GM18498 (cell line): ENCODE measurements around the gene KRT32.
"Not testable (repeated sequence)": the region's sequence is repeated elsewhere in the genome, so short reads cannot be mapped to it uniquely, and the experiment has no call there.

Experiments used
- ATAC-seq: cut with Tn5 transposase; IDR thresholded peaks from one replicate; pipeline ENCODE4 v1.9.1; 2021; ENCODE audit warnings: mild to moderate bottlenecking, moderate library complexity; ENCODE audit not compliant: unreplicated experiment

Gene KRT32

DNA sequence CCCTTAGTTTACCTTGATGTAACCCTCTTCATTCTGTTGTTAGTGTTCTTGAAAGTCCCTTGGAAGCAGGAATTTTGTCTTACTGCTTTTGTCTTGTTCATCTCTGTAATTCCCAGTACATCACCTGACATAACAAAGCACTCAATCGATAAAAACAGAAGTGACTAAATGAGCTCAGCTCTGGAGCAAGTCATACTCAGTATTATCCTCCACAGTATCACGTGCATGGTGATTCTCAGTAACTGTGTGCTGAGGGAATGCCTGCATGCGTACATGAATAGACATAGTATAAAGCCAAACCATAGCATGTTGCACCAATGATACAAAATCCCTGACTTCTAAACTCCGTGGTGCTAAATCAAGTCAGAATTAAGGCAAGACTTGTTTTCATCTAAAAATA is 33.6 kb downstream of the KRT32 start:
- no peak for ATAC-seq

GRCh38 chr17:41430376-41430775 is 36.8 kb downstream of the KRT32 start:
- ATAC-seq = not testable (repeated sequence)

- ATAC-seq = no peak
These were observed 37.5 kb downstream of the KRT32 start for GRCh38 chr17:41429667-41430066.

GRCh38 chr17:41428591-41429291 is 38.4 kb downstream of the KRT32 start:
- no peak for ATAC-seq

DNA sequence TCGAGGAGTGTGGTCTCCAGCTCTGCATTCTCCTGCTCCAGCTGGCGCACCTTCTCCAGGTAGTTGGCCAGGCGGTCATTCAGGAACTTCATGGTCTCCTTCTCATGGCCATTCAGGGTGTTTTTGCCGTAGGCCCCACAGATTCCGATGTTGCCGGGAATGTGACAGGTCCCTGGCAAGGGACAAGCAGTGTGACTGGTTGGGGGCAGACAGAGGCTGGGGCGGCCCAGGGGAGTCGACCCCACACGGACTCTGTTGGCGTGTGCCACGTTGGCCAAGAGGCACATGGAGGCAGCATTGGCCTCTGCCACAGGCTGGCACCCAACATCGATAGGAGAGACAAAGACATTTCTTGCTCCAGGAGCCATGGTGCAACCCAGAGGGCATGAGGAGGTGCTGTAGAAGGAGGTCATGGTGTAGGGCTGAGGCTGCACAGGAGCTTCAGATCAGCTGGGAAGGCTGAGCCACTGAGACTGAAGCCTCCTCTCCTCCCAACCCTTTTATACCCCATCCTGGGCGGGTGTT is 43.0 kb downstream of the KRT32 start, which contains the start of gene KRT37:
TSS of gene KRT37 (minus strand) at position 475 of the 525 bp plus-strand sequence. CDS start at position 413, 62 bp downstream.
- no peak for ATAC-seq

DNA sequence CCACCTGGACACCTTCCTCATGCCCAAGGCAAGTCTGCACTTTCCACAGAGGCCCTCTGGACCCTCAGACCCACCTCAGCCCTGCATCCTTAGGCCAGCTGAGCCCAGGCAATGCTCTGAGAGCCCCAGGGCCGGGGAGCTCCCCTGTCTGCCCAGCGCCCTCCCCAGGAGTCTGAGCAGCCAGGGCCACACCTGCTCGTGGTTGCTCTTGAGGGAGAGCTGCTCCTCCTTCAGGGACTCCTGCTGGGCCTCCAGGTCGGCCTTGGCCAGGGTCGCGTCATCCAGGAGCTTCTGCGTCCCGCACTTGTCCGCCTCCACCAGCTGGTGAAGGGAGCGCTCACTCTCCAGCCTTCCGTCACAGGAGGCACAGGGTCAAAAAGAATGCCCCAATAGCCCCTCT is 44.6 kb downstream of the KRT32 start:
- ATAC-seq = not testable (repeated sequence)

DNA sequence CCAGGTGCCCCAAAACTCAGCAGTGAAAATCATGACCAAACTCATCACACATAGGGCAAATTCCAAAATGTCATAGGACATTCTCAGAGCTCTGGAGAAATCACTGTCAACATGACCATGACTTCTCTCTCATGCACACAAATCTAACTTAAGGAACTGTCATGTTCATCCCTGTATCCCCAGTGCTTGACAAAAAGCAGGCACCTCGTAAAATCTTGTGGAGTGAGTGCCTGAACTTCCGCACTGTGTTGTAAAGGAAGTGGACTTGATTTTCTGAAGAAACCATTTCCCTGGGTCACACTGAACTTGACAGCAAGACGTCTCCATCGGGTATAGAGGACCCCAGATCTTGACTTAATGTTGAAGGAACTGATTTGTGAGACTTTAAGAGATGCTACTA is 45.6 kb downstream of the KRT32 start:
- ATAC-seq = no peak

DNA sequence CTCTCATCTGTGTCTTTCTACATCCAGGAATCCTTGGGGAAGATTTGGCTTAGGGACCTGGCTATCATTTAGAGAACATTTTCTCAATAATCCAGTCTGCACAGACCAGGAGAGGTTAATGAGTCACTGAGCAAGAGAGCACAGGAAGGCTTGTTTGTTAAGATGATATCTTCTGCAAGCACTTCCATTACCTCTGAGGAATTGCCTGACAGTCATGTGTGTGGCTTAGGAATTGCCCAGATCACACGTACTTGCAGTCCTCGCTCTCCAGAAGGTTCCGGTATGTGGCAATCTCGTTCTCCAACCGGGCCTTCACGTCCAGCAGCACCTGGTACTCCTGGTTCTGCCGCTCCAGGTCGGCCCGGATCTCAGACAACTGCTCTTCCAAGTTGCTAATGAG is 46.1 kb downstream of the KRT32 start:
- no peak for ATAC-seq

- ATAC-seq = no peak
These were observed 47.1 kb downstream of the KRT32 start for GRCh38 chr17:41420134-41420533.

- no peak for ATAC-seq
These were observed 47.5 kb downstream of the KRT32 start for GRCh38 chr17:41419716-41420115.

GRCh38 chr17:41418116-41418860 is 48.9 kb downstream of the KRT32 start:
- ATAC-seq = no peak

DNA sequence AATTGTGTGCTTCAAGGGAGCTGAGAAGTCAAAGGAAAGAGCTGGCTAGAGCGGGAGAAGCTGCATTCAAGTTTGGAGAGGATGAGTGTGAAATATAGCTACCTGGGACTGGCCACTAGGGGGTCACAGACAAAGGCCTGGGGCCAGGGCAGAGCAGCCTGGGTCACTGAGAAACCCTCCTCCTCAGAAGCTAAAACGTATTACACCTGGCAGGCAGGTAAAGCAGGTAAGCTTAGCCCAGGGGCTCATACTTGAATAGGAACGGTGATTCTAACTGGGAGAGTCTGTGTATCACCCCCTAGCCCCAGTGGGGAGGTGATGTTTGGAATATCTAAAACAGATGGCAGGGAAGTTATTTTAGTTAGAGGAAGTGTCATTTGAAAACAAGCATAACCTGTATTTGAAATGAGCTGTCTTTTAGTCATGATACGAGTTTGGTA is 49.6 kb downstream of the KRT32 start:
- no peak for ATAC-seq

DNA sequence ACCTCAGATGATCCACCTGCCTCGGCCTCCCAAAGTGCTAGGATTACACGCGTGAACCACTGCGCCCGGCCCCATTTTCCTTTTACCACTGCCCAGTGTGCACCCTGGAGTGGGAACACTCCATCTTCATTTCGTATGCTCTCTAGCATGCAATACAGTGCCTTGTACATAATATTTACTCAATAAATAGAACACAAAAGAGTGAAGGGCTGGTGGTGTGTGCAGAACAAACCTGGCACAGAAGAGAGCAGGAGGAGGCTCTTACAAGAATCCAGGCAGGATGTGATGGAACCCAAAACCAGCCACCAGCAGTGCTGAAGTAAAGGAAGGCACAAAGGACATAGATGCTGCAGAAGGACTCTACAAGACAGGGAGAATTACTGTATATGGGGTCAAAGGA is 50.1 kb downstream of the KRT32 start:
- no peak for ATAC-seq

- ATAC-seq = no peak
These were observed 50.7 kb downstream of the KRT32 start for GRCh38 chr17:41416479-41416878.

DNA sequence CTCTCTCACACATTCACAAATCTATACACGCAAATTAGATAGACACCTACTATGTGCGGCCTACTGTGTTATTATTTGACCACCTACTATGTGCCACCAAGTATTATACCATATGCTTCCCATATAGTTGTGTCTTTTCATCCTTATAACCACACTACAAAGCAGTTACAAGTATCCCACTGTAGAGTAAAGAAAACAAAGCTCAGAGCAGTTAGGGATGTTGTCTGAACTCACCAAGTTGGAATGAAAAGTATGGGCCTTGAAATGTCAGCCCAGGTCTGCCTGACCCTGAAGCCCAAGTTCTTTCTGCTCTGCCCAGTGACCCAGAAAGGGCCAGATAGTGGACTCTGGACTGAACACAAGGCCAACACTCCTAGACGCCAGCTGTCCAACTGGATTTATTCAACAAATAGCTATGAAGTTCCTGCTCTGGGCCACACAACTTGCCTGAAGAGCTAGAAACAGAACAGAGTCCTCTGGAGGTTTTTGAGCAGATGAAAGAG is 51.3 kb downstream of the KRT32 start:
- ATAC-seq = no peak

- no peak for ATAC-seq
These were observed 51.8 kb downstream of the KRT32 start for GRCh38 chr17:41415411-41415810.

DNA sequence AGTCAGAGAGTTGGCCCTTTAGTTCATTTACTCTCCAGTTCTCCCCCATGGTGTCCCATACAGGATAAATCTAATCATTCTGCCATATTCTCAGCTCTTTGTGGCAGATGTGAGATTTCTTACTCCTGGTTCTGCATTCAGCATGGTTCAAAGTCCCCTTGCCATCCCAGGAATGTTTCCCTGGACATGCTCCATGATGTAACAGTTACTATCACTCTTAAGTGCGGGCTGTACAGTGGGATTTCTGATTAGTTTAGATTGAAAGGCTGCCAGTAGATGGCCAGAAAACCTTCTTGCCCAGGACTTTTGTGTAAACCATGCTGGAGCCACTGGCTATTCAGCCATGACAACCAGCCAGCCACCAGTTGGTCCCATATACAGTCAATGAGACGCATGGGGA is 53.2 kb downstream of the KRT32 start:
- ATAC-seq = no peak

- no peak for ATAC-seq
These were observed 53.7 kb downstream of the KRT32 start for GRCh38 chr17:41413353-41413957.

- ATAC-seq = no peak
These were observed 55.9 kb downstream of the KRT32 start for GRCh38 chr17:41411072-41411840.
